Measurements from ENCODE around the gene NAA10.

- TF ChIP-seq CTCF (IDR thresholded peaks at IDR 0.05) (no peak), POLR2A (IDR thresholded peaks at IDR 0.05) (no peak)
Measured at GRCh38 chrX:153889123-153889522, 45.7 kb downstream of the NAA10 start.
